Aorta (tissue), 5 donors: ENCODE results near the gene HOXC10. TPM values are rescaled to one million over a fixed set of nuclear protein-coding genes. Genes with fewer than 3 reads are reported as not detected.

Experiments used
- ATAC-seq: fragments of 200-7000 bp; cut with Tn5 transposase; one replicate; pipeline ENCODE4 v1.9.1; 2022; ENCODE audit warnings: moderate library complexity; ENCODE audit not compliant: low FRiP score
- DNase-seq, 2 donors: peaks; one replicate each; pipeline ENCODE4 v3.0.0-alpha.2; 2020
- H3K27ac ChIP-seq, 2 donors: one replicate each; pipeline ENCODE4 v1.5.1; 2013; ENCODE audit warnings: low read length in 2 of 2, mild to moderate bottlenecking in 2 of 2, moderate library complexity in 2 of 2, control low read depth in 1 of 2, inconsistent platforms in 1 of 2, low read depth in 1 of 2
- H3K27me3 ChIP-seq, 2 donors: one replicate each; pipeline ENCODE4 v1.6.1; 2013; ENCODE audit warnings: control low read depth in 1 of 2, low read length in 1 of 2, mild to moderate bottlenecking in 1 of 2, moderate library complexity in 1 of 2; ENCODE audit not compliant: insufficient read depth in 2 of 2, control insufficient read depth in 1 of 2
- H3K36me3 ChIP-seq, 2 donors: one replicate each; pipeline ENCODE4 v1.6.1; 2013; ENCODE audit warnings: control low read depth in 1 of 2, low read length in 1 of 2, mild to moderate bottlenecking in 1 of 2; ENCODE audit not compliant: insufficient read depth in 2 of 2, control insufficient read depth in 1 of 2
- H3K4me1 ChIP-seq, 2 donors: one replicate each; pipeline ENCODE4 v1.6.1; 2013; ENCODE audit warnings: low read length in 2 of 2, control low read depth in 1 of 2, mild to moderate bottlenecking in 1 of 2, moderate library complexity in 1 of 2; ENCODE audit not compliant: insufficient read depth in 2 of 2, control insufficient read depth in 1 of 2
- H3K4me3 ChIP-seq, 2 donors: one replicate each; pipeline ENCODE4 v1.5.1; 2013; ENCODE audit warnings: low read length in 2 of 2, control low read depth in 1 of 2, mild to moderate bottlenecking in 1 of 2
- H3K9me3 ChIP-seq: one replicate; pipeline ENCODE4 v1.6.1; 2013; ENCODE audit warnings: mild to moderate bottlenecking, low read length; ENCODE audit not compliant: control insufficient read depth
- WGBS, 2 donors: extraction: QIAGEN DNeasy Blood & Tissue Kit; methylation state at CpG; one replicate each; pipeline ENCODE4 v1.1.7; 2013; 5-methylcytosine and 5-hydroxymethylcytosine counted together
- intact Hi-C, 2 donors: fragments of 100-400 bp; cut with DNase I; formaldehyde crosslinking; loops; one replicate each; pipeline versions ENCODE4 v1.14.2 to v1.15.0; 2022
- polyA plus RNA-seq, 2 donors: library from polyadenylated mRNA; stranded (reverse); fragments of 200-250 nt; gene quantifications; one replicate each; pipeline ENCODE4 v1.2.3, GENCODE V29; 2013
- total RNA-seq, 2 donors: library from RNA; stranded (reverse); fragmentation: NEBNext Ultra II Directional; extraction: Animal tissue kit (Norgen Biotek cat#: 25700); gene quantifications; one replicate each; pipeline ENCODE4 v1.2.1, GENCODE V29; 2021
- donor health status: healthy with polysubstance abuse.
- donor health status: Bipolar disorder and iron deficiency.
- donor health status: DM: no; HTN: no; CAD: no.
- donor health status: DM: no; HTN: no; CAD: no.
- donor health status: DM: yes; HTN: yes; CAD: no.

Gene HOXC10
- total and polyA plus RNA-seq, 4 donors, result 1.6 to 32.0 (median 3.6) TPM; not detected in 1

GRCh38 chr12:53968214-53969127, 16.5 kb upstream of the HOXC10 start:
- Histone ChIP-seq H3K4me3 (no peak overlapping the region), H3K27ac (no peak overlapping the region), H3K27me3 (no peaks in the 10 kb centered on the region), H3K36me3 (no peaks in the 10 kb centered on the region), H3K4me1 (no peaks in the 10 kb centered on the region), H3K9me3 (no peaks in the 10 kb centered on the region)
- WGBS, 2 donors, result 67% methylated on average over 24 of the region's 24 CpGs
- ATAC-seq (no peak), DNase-seq (peak in 1 of 2 donors; percentile 67)
- intact Hi-C loops, result no loop called here

GRCh38 chr12:53969588-53970259, 15.2 kb upstream of the HOXC10 start:
- ATAC-seq, result no peak
- Histone ChIP-seq H3K9me3 (no peaks in the 10 kb centered on the region), H3K27me3 (no peaks in the 10 kb centered on the region), H3K27ac (no peak overlapping the region), H3K36me3 (no peaks in the 10 kb centered on the region), H3K4me1 (no peaks in the 10 kb centered on the region), H3K4me3 (no peak overlapping the region)
- intact Hi-C loops, result no loop called here
- no peak for DNase-seq
- WGBS, 2 donors, result 23 to 24% methylated on average over 12 of the region's 12 CpGs

GRCh38 chr12:53970451-53970850, 14.5 kb upstream of the HOXC10 start:
- H3K9me3 ChIP-seq, result no peaks in the 10 kb centered on the region
- no peaks in the 10 kb centered on the region for H3K27me3 ChIP-seq
- intact Hi-C loops, result no loop called here
- H3K27ac ChIP-seq, result no peak overlapping the region
- WGBS, 2 donors, result 60 to 63% methylated on average over 4 of the region's 4 CpGs
- no peak for DNase-seq
- no peaks in the 10 kb centered on the region for H3K4me1 ChIP-seq
- no peak overlapping the region for H3K4me3 ChIP-seq
- ATAC-seq, result no peak
- no peaks in the 10 kb centered on the region for H3K36me3 ChIP-seq

GRCh38 chr12:53971129-53971528, 13.8 kb upstream of the HOXC10 start:
- H3K9me3 ChIP-seq, result no peaks in the 10 kb centered on the region
- no peak overlapping the region for H3K4me3 ChIP-seq
- no peaks in the 10 kb centered on the region for H3K36me3 ChIP-seq
- ATAC-seq (no peak), DNase-seq (no peak)
- intact Hi-C loops, result no loop called here
- WGBS, 2 donors, result 77 to 81% methylated on average over 3 of the region's 3 CpGs
- H3K27ac ChIP-seq, result no peak overlapping the region
- no peaks in the 10 kb centered on the region for H3K27me3 ChIP-seq
- H3K4me1 ChIP-seq, result no peaks in the 10 kb centered on the region

GRCh38 chr12:53971686-53972085, 13.3 kb upstream of the HOXC10 start:
- intact Hi-C loops, result no loop called here
- H3K27ac ChIP-seq, result no peak overlapping the region
- 19 to 49% methylated on average over 2 of the region's 2 CpGs for WGBS, 2 donors
- no peak overlapping the region for H3K4me3 ChIP-seq
- no peaks in the 10 kb centered on the region for H3K9me3 ChIP-seq
- H3K36me3 ChIP-seq, result no peaks in the 10 kb centered on the region
- ATAC-seq, result no peak
- DNase-seq, result no peak
- H3K4me1 ChIP-seq, result no peaks in the 10 kb centered on the region
- H3K27me3 ChIP-seq, result no peaks in the 10 kb centered on the region

- Histone ChIP-seq H3K4me3 (no peak overlapping the region), H3K9me3 (no peaks in the 10 kb centered on the region), H3K36me3 (no peaks in the 10 kb centered on the region), H3K4me1 (no peaks in the 10 kb centered on the region), H3K27ac (no peak overlapping the region), H3K27me3 (no peaks in the 10 kb centered on the region)
- no peak for DNase-seq
- intact Hi-C loops, result no loop called here
- 27 to 33% methylated on average over 9 of the region's 9 CpGs for WGBS, 2 donors
- ATAC-seq, result no peak
Observed at GRCh38 chr12:53972152-53972702, 12.7 kb upstream of the HOXC10 start.

- Histone ChIP-seq H3K4me1 (no peaks in the 10 kb centered on the region), H3K27me3 (no peaks in the 10 kb centered on the region), H3K4me3 (no peak within 1 kb of the TSS), H3K36me3 (no peaks in the 10 kb centered on the region), H3K9me3 (no peaks in the 10 kb centered on the region), H3K27ac (no peak within 1 kb of the TSS)
- DNase-seq (no peak), ATAC-seq (peak; percentile 6)
- 11% methylated on average over 20 to 21 of the region's 21 CpGs for WGBS, 2 donors
- intact Hi-C loops, result no loop called here
Observed at GRCh38 chr12:53972722-53973235, 12.2 kb upstream of the HOXC10 start, which contains the start of gene HOXC11. HOXC11 (plus strand) TSS chr12:53973126; CDS start chr12:53973242, 116 bp downstream.

- H3K27ac ChIP-seq, result no peak overlapping the region
- H3K27me3 ChIP-seq, result no peaks in the 10 kb centered on the region
- H3K9me3 ChIP-seq, result no peaks in the 10 kb centered on the region
- no peaks in the 10 kb centered on the region for H3K36me3 ChIP-seq
- no peak overlapping the region for H3K4me3 ChIP-seq
- ATAC-seq (peak; percentile 79), DNase-seq (peak in 1 of 2 donors; percentile 90)
- intact Hi-C loops, result no loop called here
- WGBS, 2 donors, result 2 to 3% methylated on average over 68 to 71 of the region's 71 CpGs
- H3K4me1 ChIP-seq, result no peaks in the 10 kb centered on the region
Observed at GRCh38 chr12:53973236-53974042, 11.5 kb upstream of the HOXC10 start.
